Effector CD4-positive, alpha-beta T cell (primary cell): ENCODE measurements around the gene LPAR3.

Experiments used
- DNase-seq: peaks from one replicate; pipeline ENCODE4 v3.0.0-alpha.2; 2020

Gene LPAR3

DNA sequence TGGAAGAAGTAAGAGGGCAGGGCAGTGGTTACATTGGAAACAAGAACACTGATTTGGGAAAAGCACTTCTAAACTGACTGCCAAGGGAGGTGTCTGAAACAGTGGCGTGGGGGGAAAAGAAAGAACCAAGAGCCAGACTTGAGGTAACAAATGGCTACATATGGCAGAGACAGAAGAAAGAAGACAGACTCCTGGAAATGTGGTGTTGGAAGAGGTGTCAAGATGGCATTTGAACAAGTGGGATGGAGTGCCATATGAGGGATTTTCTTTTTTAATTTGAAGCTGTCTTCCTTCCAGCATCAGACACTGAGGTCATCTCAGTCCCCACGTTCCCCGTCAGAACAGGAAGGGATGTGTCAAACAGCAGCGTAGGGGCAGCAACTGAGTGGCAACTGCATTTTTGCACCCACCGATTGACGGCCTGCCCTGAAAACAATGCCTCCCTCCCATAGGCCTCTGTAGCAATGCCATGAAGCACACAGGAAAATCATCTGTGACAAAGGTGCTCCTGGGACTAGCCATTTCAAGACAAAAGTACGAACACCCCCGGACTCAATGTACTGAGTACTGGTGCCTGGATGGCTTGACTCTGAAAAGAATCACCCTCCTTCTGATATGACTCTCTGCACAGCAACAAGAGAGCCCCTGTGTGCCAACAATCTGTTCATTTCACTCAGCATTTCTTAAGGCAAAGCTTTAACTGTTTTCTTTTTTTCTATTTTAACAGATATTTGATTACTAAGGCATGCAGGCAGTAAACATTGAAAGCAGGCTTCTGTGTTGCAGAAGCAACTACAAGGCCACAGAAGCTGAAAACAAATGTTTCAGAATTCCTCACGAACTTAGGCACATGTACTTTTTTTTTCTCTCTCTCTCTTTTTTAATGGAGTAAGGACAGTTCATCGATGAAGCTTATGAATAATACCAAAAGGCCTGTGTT is 37.0 kb downstream of the LPAR3 start:
- DNase-seq = no peak

DNA sequence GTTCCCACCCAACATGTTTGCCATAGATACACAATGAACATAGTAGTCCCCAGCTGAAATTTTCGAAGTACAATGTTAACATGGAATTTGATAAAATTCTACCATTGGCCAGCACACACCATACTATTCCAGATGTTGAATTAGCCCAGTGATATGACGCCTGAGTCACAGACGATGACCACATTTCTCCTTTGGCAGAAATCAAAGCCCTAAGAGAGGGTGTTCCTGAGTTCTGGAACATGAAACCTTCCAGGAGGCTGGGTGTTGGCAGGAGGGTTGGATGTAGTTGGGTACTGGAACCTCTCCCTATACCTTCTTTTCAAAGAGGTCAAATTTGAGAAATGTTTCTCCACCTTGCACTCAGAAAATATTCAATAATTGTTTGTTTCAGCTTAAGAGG is 37.8 kb downstream of the LPAR3 start:
- DNase-seq = no peak

- peak; percentile 23 for DNase-seq
Observed at GRCh38 chr1:84853741-84854721, 39.0 kb downstream of the LPAR3 start.

DNA sequence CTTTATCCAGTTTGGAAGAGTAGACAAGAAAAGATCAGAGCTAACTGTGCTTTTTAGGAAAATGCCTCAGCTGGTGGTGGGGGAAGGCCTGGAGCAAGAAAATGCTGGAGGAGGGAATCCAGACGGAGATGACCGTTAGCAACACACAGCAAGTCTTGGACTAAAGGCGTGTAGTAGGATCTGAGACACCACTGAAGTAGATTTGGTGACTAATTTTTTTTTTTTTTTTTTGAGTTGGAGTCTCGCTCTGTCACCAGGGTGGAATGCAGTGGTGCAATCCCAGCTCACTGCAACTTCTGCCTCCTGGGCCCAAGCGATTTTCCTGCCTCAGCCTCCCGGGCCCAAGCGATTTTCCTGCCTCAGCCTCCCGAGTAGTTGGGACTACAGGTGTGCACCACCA is 41.2 kb downstream of the LPAR3 start:
- no peak for DNase-seq

DNA sequence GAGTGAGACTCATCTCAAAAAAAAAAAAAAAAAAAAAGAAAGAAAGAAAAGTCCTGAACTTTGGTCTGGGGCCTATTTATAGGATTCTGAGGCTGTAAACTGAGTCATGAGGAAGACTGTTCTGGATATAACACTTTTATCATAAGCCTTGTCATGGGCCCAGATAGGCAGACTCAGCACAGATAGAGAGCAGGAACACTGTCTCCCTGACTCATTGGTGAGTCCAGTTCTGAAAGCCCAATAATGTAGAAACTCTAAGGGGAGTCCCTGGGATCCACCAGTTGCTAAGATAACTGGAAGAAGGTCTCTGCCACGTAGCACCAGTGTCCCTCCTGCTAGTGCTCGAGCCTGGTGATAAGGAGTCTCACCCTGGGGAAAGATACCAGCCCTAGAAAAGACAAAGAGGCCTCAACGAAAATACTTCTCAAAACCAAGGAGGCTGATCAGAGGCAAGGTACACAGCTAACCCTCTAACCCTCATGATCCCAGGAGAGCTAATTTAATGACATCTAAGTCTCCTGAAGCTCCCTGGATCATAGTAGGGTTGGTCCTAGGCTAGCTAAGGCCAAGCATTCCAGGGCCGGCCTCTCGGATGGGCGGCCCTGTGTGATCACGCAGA is 43.5 kb downstream of the LPAR3 start:
- no peak for DNase-seq

DNA sequence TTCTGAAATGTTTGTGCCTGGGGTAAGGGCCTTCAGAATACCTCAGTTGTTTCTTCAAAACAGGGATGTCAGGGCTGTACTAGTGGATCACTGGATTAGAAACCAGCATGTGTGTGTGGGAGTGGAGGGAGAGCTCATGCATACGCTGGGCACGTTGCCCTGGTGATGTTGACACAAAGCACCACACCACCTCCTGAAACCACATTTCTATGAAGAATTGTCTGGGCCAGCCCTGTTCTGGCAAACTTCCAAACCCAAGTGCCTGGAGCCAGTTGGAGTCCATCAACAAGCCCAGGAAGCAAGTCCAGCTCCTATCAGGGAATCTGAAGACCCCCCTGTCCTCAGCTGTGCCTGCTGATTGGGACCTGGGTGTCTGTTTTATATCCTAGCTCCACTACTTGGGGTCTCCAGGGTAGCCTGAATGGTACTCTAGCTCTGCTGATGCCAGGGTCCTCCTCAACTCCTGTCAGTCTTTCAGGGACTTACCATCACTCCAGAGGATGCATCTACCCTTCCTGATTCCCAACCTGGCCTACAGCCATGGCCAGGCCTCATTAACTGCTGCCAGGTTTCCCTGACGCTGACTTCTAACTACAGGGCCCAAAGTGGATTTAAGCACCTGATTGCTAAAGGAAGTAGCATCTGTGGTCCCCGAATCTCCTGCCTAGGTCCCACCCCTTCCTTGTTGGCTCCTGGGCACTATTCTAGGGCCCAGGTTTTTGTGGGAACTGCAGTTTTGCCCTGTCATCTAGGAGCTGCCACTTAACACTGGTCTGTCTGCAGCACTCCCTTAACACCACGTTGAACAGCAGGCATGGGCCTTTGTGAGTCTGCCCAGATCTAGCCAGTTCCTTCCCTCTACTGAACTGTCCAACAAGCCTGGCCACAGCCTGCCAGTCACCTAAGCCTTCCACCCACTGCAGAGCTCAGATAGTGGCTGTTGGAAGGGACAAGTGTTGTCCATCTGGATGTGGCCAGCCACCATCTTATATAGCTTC is 45.5 kb downstream of the LPAR3 start:
- no peak for DNase-seq

DNA sequence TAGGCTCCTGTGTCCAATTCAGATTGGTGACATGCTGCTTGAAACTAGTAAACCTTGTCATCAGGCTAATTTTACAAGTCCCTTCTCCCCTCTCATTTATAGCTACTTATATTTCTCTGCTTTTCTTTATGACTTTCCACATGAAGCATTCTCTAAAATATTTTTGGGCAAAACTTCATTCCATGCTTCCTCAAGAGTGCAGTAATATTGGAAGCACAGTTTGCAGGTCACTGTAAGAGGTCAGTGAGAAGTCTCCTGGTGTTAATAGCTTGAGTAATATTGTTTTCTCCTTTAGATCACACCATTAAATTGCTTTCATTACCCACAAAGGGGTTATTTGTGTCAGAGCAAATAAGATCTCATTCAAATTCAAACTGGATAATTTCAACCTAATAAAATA is 46.6 kb downstream of the LPAR3 start:
- DNase-seq = no peak

DNA sequence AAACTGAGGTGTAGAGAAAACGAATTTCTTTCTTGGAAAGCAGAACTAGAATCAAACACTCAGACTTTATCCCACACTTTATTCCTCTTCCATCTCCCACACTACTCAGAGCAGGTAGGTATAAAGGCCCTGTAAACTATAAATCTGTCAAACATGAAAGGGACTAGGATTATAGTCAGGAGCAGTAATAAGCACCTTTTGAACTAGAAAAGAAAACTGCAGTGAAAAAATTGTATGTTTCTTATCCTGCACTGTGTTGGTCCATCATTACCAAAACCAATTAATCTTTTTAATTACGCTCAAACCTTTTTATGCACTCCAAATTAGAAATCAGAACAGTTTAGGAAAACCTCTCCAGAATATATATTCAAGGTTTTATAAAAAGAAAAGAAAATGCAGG is 47.6 kb downstream of the LPAR3 start:
- DNase-seq = no peak

DNA sequence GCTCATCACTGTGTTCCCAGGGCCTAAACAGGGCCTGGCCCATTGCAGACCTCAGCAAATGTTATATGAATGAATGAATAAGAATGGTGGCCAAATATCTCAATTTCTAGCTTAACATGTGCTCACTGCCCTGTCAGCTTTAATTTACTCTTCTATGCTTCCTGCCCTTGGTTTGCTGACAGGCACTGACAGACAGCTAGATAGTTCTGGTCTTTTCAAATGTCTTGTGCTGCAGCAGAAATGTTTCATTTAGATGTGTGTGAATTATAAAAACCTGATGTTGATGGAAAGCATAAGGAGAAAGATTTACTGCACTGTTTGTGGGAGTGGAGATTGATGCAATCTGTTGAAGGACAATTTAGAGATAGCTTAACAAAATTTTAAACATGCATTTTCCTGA is 48.9 kb downstream of the LPAR3 start:
- DNase-seq = no peak

- no peak for DNase-seq
Observed at GRCh38 chr1:84842748-84843231, 50.2 kb downstream of the LPAR3 start.

DNA sequence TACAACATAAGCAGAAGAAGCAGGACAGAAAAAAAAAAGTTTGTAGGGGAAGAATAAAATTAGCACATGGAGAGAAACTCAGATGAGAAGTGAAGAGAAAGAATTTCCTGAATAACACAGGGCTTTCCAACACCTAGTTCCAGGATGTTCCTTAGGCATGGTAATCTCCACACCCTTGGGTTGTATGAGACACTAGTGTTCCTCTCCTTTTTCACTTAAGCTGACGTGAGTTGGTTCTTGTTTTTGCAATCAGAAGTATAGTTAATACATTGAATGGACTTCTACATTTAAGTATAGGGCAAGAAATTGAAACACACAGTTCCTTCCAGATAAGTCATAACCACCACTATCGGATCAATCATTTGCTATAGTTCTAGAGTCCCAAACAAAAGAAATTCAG is 51.0 kb downstream of the LPAR3 start:
- DNase-seq = no peak

DNA sequence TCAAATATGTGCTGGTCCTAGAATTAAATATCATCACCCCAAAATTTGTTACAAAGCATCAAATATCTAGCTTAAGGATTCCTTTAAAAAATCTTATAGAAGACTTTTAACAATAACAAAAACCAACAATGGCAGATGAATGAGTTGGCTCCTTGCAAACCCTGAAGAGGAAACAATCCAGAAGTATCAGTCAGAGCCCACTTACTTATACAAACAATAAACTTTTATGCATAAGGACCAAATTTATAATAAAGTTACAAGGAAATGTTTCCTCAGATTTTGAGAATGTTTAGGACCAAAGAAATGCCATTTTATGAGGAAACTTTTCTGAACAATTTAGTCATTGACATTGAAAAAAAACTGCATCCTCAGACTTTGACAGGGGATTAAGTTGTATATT is 52.7 kb downstream of the LPAR3 start:
- DNase-seq = no peak

- DNase-seq = no peak
Observed at GRCh38 chr1:84839544-84839943, 53.5 kb downstream of the LPAR3 start.

DNA sequence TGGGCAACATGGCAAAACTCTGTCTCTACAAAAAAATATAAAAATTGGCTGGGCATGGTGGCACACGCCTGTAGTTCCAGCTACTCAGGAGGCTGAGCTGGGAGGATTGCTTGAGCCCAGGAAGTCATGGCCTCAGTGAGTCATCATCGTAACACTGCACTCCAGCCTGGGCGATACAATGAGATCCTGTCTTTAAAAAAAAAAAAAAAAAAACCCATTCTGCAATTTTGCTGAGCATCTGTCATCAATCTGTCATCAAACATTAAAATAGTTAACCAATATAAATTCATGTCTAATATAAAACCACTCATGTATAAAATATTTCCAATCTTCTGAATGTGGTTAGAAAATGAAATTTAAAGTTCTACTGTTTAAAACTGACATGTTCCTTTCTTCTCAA is 56.9 kb downstream of the LPAR3 start:
- DNase-seq = no peak

DNA sequence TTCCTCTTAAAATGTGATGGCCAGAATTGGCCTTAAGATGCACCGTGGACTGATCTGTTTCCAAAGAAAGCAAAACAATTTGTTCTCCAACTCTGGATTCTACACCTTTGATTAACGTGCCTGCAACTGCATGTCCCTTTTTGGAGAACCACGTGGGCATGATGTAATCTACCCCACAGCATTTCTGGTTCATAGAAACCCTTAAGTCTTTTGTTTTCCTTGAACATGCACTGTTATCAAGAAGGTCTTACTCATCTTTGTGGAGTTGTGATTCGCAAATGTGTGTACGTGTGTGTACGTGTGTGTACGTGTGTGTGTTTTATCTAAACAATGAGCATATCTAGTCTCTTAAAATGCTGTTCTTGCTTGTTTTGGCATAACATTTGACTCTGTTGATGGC is 57.8 kb downstream of the LPAR3 start:
- DNase-seq = no peak

DNA sequence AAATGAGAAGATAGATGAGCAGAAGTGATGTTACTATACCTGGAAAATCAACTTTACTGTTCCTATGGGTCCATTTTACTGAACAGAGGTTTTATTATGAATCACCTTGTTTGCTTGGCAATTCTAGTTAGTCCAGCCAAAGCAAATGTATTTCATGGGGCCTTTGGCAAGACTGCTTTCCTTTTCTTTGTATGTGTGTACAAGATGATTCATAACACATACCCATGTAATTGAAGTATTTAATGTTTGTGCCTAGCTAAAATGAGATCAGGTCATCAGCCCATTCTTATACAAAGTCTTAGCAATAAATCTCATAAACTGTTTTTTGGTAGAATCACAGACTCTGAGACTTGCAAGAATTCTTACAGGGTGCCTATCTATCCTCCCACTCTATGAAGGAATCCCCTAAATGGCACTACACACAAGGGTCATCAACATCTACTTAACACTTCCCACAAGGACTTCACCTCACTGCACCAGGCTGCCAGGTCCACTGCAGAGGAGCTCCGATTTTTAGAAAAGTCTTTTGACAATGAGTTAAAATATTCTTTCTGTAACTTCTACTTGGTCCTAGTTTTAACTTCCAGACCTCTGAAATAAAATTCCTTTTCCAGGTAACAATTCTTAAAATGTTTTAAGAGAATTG is 58.5 kb downstream of the LPAR3 start:
- no peak for DNase-seq

DNA sequence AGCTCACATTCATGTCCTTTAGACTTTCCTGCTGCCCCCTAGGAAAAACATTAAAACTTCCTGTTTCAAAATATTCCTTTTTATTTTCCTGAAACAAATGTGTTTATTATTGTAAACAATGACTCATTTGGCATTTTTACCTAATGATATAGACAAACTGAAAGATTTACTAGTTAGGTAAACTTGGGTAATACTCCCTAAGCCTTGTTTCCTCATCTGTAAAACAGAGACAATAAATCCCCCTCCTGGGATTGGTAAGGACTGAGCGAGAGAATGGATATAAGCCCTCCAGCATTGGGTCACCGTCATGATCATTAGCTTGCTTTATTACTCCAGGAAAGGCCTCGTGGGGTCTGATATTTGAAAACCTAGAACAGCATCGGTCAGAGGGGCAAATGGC is 59.8 kb downstream of the LPAR3 start:
- no peak for DNase-seq

GRCh38 chr1:84830136-84830535 is 62.9 kb downstream of the LPAR3 start:
- DNase-seq = no peak

- DNase-seq = no peak
Observed at GRCh38 chr1:84827976-84828375, 65.0 kb downstream of the LPAR3 start.

GRCh38 chr1:84827555-84827954 is 65.5 kb downstream of the LPAR3 start:
- DNase-seq = no peak

- no peak for DNase-seq
Observed at GRCh38 chr1:84825161-84825560, 67.8 kb downstream of the LPAR3 start.
